Lower lobe of right lung (tissue), 2 donors: Measurements from ENCODE around the gene MRPS30. TPM values are rescaled to one million over a fixed set of nuclear protein-coding genes. Genes with fewer than 3 reads are reported as not detected.

Experiments
- ATAC-seq, 2 donors: fragments of 200-7000 bp; cut with Tn5 transposase; one replicate each; pipeline ENCODE4 v1.9.1; 2020 to 2022; ENCODE audit warnings: mild to moderate bottlenecking in 2 of 2, moderate library complexity in 2 of 2
- DNase-seq: peaks from one replicate; pipeline ENCODE4 v3.0.0-alpha.2; 2020
- H3K27ac ChIP-seq: fragments of 200-600 bp; one replicate; pipeline ENCODE4 v1.8.0; 2022
- H3K27me3 ChIP-seq: fragments of 200-600 bp; one replicate; pipeline ENCODE4 v1.8.0; 2022; ENCODE audit warnings: low read depth
- H3K36me3 ChIP-seq: fragments of 200-600 bp; one replicate; pipeline ENCODE4 v1.8.0; 2022; ENCODE audit warnings: mild to moderate bottlenecking
- H3K4me1 ChIP-seq: fragments of 200-600 bp; one replicate; pipeline ENCODE4 v1.8.0; 2022
- H3K4me3 ChIP-seq: fragments of 200-600 bp; one replicate; pipeline ENCODE4 v1.8.0; 2022; ENCODE audit warnings: mild to moderate bottlenecking
- H3K9me3 ChIP-seq: fragments of 200-600 bp; one replicate; pipeline ENCODE4 v1.8.0; 2022
- intact Hi-C: fragments of 100-400 bp; cut with DNase I; formaldehyde crosslinking; loops from one replicate; pipeline ENCODE4 v1.11.0; 2022
- total RNA-seq: library from RNA; stranded (reverse); fragmentation: NEBNext Ultra II Directional; extraction: Animal tissue kit (Norgen Biotek cat#: 25700); gene quantifications from one replicate; pipeline ENCODE4 v1.2.1, GENCODE V29; 2021
- TF ChIP-seq, protein P1 (sequence below): fragments of 200-600 bp; IDR thresholded peaks from one replicate; pipeline ENCODE4 v1.8.0; 2022; ENCODE audit warnings: antibody characterized with exemption, mild to moderate bottlenecking
- donor health status: DM: no; HTN: yes; CAD: no; lungs with severe emphysema.

Gene MRPS30
- total RNA-seq, 1 donor from 2014 or later, result 39.9 TPM

DNA sequence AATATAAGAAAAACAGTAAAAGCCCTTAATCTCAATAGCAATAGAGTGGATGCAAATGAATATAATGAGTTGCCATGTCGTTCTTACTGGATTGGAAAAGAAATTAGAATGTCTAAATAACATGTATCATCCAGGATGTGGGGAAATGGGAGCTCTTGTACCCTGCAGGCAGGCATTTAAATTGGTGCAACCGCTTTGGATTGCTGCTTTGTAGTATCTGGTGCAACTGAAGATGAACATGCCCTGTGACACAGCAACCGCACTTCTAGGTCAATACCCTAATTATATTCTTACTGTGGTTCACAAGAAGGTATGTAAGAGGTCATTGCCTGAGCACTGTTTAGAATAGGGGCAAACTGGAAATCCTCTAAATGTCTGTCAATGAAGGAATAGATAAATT, 18.9 kb downstream of the MRPS30 start:
- intact Hi-C loops, result no loop called here
- no peaks in the 10 kb centered on the region for H3K36me3 ChIP-seq
- no peaks in the 10 kb centered on the region for H3K27me3 ChIP-seq
- no peak for ATAC-seq
- no peak overlapping the region for H3K4me3 ChIP-seq
- TF ChIP-seq, protein P1, sequence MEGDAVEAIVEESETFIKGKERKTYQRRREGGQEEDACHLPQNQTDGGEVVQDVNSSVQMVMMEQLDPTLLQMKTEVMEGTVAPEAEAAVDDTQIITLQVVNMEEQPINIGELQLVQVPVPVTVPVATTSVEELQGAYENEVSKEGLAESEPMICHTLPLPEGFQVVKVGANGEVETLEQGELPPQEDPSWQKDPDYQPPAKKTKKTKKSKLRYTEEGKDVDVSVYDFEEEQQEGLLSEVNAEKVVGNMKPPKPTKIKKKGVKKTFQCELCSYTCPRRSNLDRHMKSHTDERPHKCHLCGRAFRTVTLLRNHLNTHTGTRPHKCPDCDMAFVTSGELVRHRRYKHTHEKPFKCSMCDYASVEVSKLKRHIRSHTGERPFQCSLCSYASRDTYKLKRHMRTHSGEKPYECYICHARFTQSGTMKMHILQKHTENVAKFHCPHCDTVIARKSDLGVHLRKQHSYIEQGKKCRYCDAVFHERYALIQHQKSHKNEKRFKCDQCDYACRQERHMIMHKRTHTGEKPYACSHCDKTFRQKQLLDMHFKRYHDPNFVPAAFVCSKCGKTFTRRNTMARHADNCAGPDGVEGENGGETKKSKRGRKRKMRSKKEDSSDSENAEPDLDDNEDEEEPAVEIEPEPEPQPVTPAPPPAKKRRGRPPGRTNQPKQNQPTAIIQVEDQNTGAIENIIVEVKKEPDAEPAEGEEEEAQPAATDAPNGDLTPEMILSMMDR, result no peak
- H3K9me3 ChIP-seq, result no peaks in the 10 kb centered on the region
- no peaks in the 10 kb centered on the region for H3K4me1 ChIP-seq
- DNase-seq, result no peak
- no peak overlapping the region for H3K27ac ChIP-seq

DNA sequence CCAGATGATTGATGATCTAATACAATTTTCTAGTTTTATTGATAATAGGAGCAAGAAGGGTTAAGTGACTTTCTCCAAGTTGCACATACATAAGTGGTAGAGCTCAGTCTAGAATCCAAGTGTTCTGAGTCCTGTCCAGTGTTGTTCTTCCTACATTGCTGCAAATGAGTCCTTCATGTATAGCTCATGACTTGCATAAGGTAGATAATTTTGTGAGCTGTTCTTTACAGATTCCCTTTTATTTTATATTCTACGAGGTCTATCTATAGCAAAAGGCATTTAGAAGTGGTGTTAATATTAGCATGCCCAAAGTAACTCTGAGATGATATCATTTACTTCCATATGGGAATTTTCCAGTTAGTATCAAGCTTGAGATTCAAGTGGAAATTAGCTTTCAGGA, 20.0 kb downstream of the MRPS30 start:
- Histone ChIP-seq H3K27me3 (no peaks in the 10 kb centered on the region), H3K36me3 (no peaks in the 10 kb centered on the region), H3K9me3 (no peaks in the 10 kb centered on the region), H3K4me3 (no peak overlapping the region), H3K27ac (no peak overlapping the region), H3K4me1 (no peaks in the 10 kb centered on the region)
- TF ChIP-seq, protein P1, result no peak
- ATAC-seq, result no peak
- DNase-seq, result no peak
- intact Hi-C loops, result no loop called here

DNA sequence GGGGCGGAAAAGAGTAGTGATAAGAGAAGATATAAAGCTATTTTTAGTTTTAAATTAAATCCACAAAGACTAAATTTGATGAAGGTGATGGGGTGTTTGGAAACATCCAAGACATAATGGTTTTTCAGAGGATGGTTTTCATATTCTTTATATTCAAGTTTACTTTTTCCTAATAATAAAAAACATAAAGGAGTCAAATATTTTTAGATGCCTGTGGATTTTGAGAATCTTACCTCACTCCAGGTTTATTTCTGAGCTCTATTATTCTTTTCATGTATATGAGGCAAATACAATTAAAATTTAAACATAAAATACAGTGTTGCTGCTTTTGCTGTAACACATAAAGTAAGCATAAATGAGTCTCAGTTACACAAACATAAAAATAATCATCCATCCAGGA, 22.2 kb downstream of the MRPS30 start:
- Histone ChIP-seq H3K4me3 (no peak overlapping the region), H3K9me3 (no peaks in the 10 kb centered on the region), H3K27ac (no peak overlapping the region), H3K4me1 (no peaks in the 10 kb centered on the region), H3K27me3 (no peaks in the 10 kb centered on the region), H3K36me3 (no peaks in the 10 kb centered on the region)
- TF ChIP-seq, protein P1, result no peak
- no peak for DNase-seq
- ATAC-seq, result no peak
- intact Hi-C loops, result no loop called here

DNA sequence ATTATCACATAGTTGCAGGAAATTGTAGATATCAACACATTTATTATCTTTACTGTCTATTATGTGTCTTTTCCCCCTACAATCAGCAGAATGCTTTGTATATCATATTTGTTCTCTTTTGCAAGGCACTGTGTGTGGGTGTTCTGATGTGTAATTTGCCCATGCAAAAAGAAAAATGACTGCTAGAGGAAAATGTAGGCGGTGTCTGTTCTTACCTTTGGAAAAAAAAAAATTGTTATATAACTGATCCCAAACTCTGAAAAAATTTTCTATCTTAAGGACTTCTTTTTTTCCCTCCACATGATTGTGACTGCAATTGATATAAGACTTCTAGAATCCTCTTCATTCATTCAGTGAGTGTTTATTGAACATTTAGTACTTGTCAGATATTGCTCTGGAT, 24.5 kb downstream of the MRPS30 start:
- Histone ChIP-seq H3K27ac (no peak overlapping the region), H3K9me3 (no peaks in the 10 kb centered on the region), H3K36me3 (no peaks in the 10 kb centered on the region), H3K4me1 (no peaks in the 10 kb centered on the region), H3K4me3 (no peak overlapping the region), H3K27me3 (no peaks in the 10 kb centered on the region)
- DNase-seq (no peak), ATAC-seq (no peak)
- intact Hi-C loops, result no loop called here
- TF ChIP-seq, protein P1, result no peak

DNA sequence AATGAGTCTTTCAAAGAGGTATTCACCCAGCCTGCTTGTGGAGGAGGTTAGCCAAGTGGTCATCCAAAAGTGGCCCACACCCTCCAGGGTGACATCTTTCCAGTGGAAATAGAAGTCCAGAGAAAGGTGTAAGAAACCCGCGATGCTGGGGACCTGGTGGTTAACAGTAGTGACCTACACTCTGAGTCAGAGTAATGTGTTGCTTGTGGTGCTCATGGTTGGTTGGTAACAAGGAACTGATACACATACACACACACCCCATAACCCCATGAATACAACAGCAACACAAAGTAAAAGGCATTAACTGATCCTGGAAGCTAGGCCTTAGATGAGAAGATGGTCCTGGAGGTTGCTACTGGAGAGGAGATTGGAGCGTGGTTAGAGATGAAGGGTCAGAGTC, 26.9 kb downstream of the MRPS30 start:
- H3K9me3 ChIP-seq, result peaks cover 3% of the 10 kb centered on the region
- no peaks in the 10 kb centered on the region for H3K36me3 ChIP-seq
- H3K27ac ChIP-seq, result no peak overlapping the region
- H3K27me3 ChIP-seq, result no peaks in the 10 kb centered on the region
- no peaks in the 10 kb centered on the region for H3K4me1 ChIP-seq
- ATAC-seq (no peak), DNase-seq (no peak)
- intact Hi-C loops, result no loop called here
- TF ChIP-seq, protein P1, result no peak
- H3K4me3 ChIP-seq, result no peak overlapping the region
